B cell (primary cell): Measurements from ENCODE around the gene MBNL1. TPM values are rescaled to one million over a fixed set of nuclear protein-coding genes. Genes with fewer than 3 reads are reported as not detected.

Experiments used
- ATAC-seq: fragments of 200-7000 bp; cut with Tn5 transposase; one replicate; pipeline ENCODE4 v1.10.0; 2021; ENCODE audit warnings: low read depth, mild to moderate bottlenecking, moderate number of reproducible peaks, moderate library complexity
- CTCF ChIA-PET: fragments of 350-600 bp; sonication (Branson Sonifier 250); formaldehyde crosslinking; loops from one replicate; lab custom pipeline; 2021; ENCODE audit warnings: antibody characterized with exemption, inconsistent platforms; lab: Charles Lee
- POLR2A ChIA-PET: fragments of 350-600 bp; sonication (Branson Sonifier 250); formaldehyde crosslinking; loops from one replicate; lab custom pipeline; 2021; ENCODE audit warnings: antibody characterized with exemption; lab: Charles Lee
- DNase-seq: peaks from one replicate; pipeline ENCODE4 v3.0.0; 2013
- H2AFZ ChIP-seq: 2 replicates; pipeline ENCODE4 v1.6.1; 2012; ENCODE audit warnings: mild to moderate bottlenecking, low read depth, low read length; ENCODE audit not compliant: insufficient read depth, poor library complexity, severe bottlenecking
- H3K27ac ChIP-seq, 2 donors: 1 replicate in 1 of 2; 2 replicates in 1 of 2; pipeline ENCODE4 v1.5.1; 2012 to 2013; ENCODE audit warnings: low read length in 2 of 2, mild to moderate bottlenecking in 2 of 2, moderate library complexity in 1 of 2
- H3K27me3 ChIP-seq, 4 experiments: fragments of 200-600 bp in 1 of 4; sonication (generic) in 1 of 4; replicated peaks in 1 of 4; 1 replicate in 2 of 4; 2 replicates in 2 of 4; pipeline versions ENCODE4 v1.6.1 to v1.7.0; 2013 to 2016; ENCODE audit warnings: low read length in 3 of 4, mild to moderate bottlenecking in 2 of 4, mixed read lengths in 1 of 4, moderate library complexity in 1 of 4; ENCODE audit not compliant: insufficient read depth in 4 of 4, control insufficient read depth in 3 of 4; ENCODE audit errors: control extremely low read depth in 1 of 4
- H3K36me3 ChIP-seq, 2 experiments: replicated peaks in 1 of 2; 1 replicate in 1 of 2; 2 replicates in 1 of 2; pipeline versions ENCODE4 v1.6.1 to v1.7.1; 2013; ENCODE audit warnings: low read length in 1 of 2; ENCODE audit not compliant: insufficient read depth in 2 of 2, control insufficient read depth in 1 of 2; ENCODE audit errors: control extremely low read depth in 1 of 2, extremely low read depth in 1 of 2
- H3K4me1 ChIP-seq, 2 donors: fragments of 200-600 bp in 1 of 2; sonication (generic) in 1 of 2; 1 replicate in 1 of 2; 2 replicates in 1 of 2; pipeline versions ENCODE4 v1.5.1 to v1.6.1; 2013 to 2017; ENCODE audit warnings: low read length in 2 of 2; ENCODE audit not compliant: control insufficient read depth in 2 of 2, insufficient read depth in 2 of 2
- H3K4me2 ChIP-seq: replicated peaks from 2 replicates; pipeline ENCODE3; 2012; ENCODE audit warnings: mild to moderate bottlenecking, low read depth, low read length; ENCODE audit not compliant: poor library complexity, severe bottlenecking
- H3K4me3 ChIP-seq, 5 experiments: fragments of 200-600 bp in 1 of 5; sonication (generic) in 1 of 5; 1 replicate in 3 of 5; 2 replicates in 2 of 5; pipeline versions ENCODE4 v1.5.1 to v1.7.0; 2011 to 2016; ENCODE audit warnings: low read length in 4 of 5, mild to moderate bottlenecking in 4 of 5, low read depth in 2 of 5, control low read depth in 1 of 5, moderate library complexity in 1 of 5; ENCODE audit not compliant: insufficient read depth in 1 of 5; ENCODE audit errors: control extremely low read depth in 1 of 5, extremely low read depth in 1 of 5
- H3K79me2 ChIP-seq: fragments of 200-600 bp; sonication (generic); one replicate; pipeline ENCODE4 v1.6.0; 2016; ENCODE audit warnings: low read length; ENCODE audit not compliant: control insufficient read depth, insufficient read depth
- H3K9ac ChIP-seq: fragments of 200-600 bp; sonication (generic); 2 replicates; pipeline ENCODE4 v1.6.1; 2017; ENCODE audit warnings: mild to moderate bottlenecking, low read length, moderate library complexity
- H3K9me3 ChIP-seq, 3 donors: one replicate each; pipeline versions ENCODE4 v1.6.1 to v1.7.1; 2013; ENCODE audit warnings: low read length in 2 of 3; ENCODE audit not compliant: control insufficient read depth in 2 of 3, insufficient read depth in 1 of 3; ENCODE audit errors: control extremely low read depth in 1 of 3
- H4K20me1 ChIP-seq: 2 replicates; pipeline ENCODE4 v1.6.0; 2012; ENCODE audit warnings: mild to moderate bottlenecking, low read length; ENCODE audit not compliant: insufficient read depth, control insufficient read depth, poor library complexity, severe bottlenecking
- H3K27ac Mint-ChIP-seq: one replicate; pipeline ENCODE4 v1.8.0; 2021; ENCODE audit warnings: mixed read lengths
- H3K27me3 Mint-ChIP-seq: one replicate; pipeline ENCODE4 v1.8.0; 2021; ENCODE audit warnings: mixed read lengths
- H3K4me1 Mint-ChIP-seq: one replicate; pipeline ENCODE4 v1.8.0; 2021; ENCODE audit warnings: mixed read lengths
- H3K4me3 Mint-ChIP-seq: one replicate; pipeline ENCODE4 v1.8.0; 2021; ENCODE audit warnings: mixed read lengths
- H3K9me3 Mint-ChIP-seq: one replicate; pipeline ENCODE4 v1.8.0; 2022; ENCODE audit warnings: mixed read lengths; ENCODE audit not compliant: insufficient read depth
- EZH2 ChIP-seq: IDR thresholded peaks from 2 replicates; pipeline ENCODE4 v1.6.1; 2012; ENCODE audit warnings: borderline replicate concordance, low read depth, mild to moderate bottlenecking, moderate library complexity, low read length; ENCODE audit not compliant: insufficient read depth, poor library complexity, severe bottlenecking
- WGBS: methylation state at CpG from one replicate; pipeline ENCODE4 v1.1.5; 2013; ENCODE audit warnings: missing lambda C conversion rate; ENCODE audit not compliant: insufficient coverage; 5-methylcytosine and 5-hydroxymethylcytosine counted together
- intact Hi-C: fragments of 100-400 bp; cut with micrococcal nuclease; formaldehyde crosslinking; loops from one replicate; pipeline ENCODE4 v1.10.0; 2022
- polyA plus RNA-seq: library from polyadenylated mRNA; depleted of rRNA; stranded (reverse); fragments of >200 nt; gene quantifications from 2 replicates; pipeline ENCODE4 v1.2.3, GENCODE V29; 2012
- total RNA-seq, 2 donors: library from RNA; stranded (reverse); fragments of 120-200 nt in 1 of 2; gene quantifications; 1 replicate in 1 of 2; 2 replicates in 1 of 2; pipeline versions ENCODE4 v1.2.3 to v1.2.4, GENCODE V29; 2013 to 2022
- TF ChIP-seq, protein P1 (sequence below): fragments of 200-600 bp; IDR thresholded peaks from one replicate; pipeline ENCODE4 v1.8.0; 2022; ENCODE audit warnings: antibody characterized with exemption, mild to moderate bottlenecking

The MBNL1 gene
- total and polyA plus RNA-seq, 2 donors (not counting 1 experiment from before 2014, with no cell fraction given): 195 to 505 TPM

- H4K20me1 ChIP-seq: peaks cover 48% of the 10 kb centered on the region
- Mint-ChIP-seq H3K4me1 (peaks cover 77% of the 10 kb centered on the region), H3K27me3 (no peaks in the 10 kb centered on the region), H3K27ac (no peak overlapping the region), H3K4me3 (peak overlapping the region; percentile 0), H3K9me3 (no peaks in the 10 kb centered on the region)
- H3K79me2 ChIP-seq: peaks cover 100% of the 10 kb centered on the region
- H3K27me3 ChIP-seq: no peaks in the 10 kb centered on the region
- H3K4me3 ChIP-seq: no peak overlapping the region
- POLR2A ChIA-PET: no interaction called here
- CTCF ChIA-PET: interaction anchor here (1.2 to 7.0 kb wide), 3 partner anchors 88 to 167 kb away, joined by 3 to 51 read pairs (median 3); no protein-coding TSS in a partner anchor
- no peak for ATAC-seq
- no peak overlapping the region for H2AFZ ChIP-seq
- no CpG with 5 or more reads among the region's 1 CpG for WGBS
- H3K4me1 ChIP-seq: peaks cover 56 to 90% of the 10 kb centered on the region in 2 donors
- H3K9ac ChIP-seq: peak overlapping the region; percentile 21
- H3K9me3 ChIP-seq: no peaks in the 10 kb centered on the region
- H3K27ac ChIP-seq: peak overlapping the region in 1 of 2 donors; percentile 54
- intact Hi-C loops: no loop called here
- H3K36me3 ChIP-seq: peaks cover 0 to 3% of the 10 kb centered on the region in 2 experiments
- peak overlapping the region; percentile 43 for H3K4me2 ChIP-seq
- no peak for TF ChIP-seq EZH2
- TF ChIP-seq, protein P1, sequence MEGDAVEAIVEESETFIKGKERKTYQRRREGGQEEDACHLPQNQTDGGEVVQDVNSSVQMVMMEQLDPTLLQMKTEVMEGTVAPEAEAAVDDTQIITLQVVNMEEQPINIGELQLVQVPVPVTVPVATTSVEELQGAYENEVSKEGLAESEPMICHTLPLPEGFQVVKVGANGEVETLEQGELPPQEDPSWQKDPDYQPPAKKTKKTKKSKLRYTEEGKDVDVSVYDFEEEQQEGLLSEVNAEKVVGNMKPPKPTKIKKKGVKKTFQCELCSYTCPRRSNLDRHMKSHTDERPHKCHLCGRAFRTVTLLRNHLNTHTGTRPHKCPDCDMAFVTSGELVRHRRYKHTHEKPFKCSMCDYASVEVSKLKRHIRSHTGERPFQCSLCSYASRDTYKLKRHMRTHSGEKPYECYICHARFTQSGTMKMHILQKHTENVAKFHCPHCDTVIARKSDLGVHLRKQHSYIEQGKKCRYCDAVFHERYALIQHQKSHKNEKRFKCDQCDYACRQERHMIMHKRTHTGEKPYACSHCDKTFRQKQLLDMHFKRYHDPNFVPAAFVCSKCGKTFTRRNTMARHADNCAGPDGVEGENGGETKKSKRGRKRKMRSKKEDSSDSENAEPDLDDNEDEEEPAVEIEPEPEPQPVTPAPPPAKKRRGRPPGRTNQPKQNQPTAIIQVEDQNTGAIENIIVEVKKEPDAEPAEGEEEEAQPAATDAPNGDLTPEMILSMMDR: no peak
- no peak for DNase-seq
Observed at GRCh38 chr3:152277198-152277597, 8.5 kb downstream of the MBNL1 start.

GRCh38 chr3:152278756-152279427, 10.2 kb downstream of the MBNL1 start:
- Histone ChIP-seq H2AFZ (no peak overlapping the region), H3K79me2 (peaks cover 100% of the 10 kb centered on the region), H3K36me3 (peaks cover 0 to 1% of the 10 kb centered on the region in 2 experiments), H3K9me3 (no peaks in the 10 kb centered on the region), H3K4me2 (peak overlapping the region; percentile 43), H3K4me1 (peaks cover 62 to 91% of the 10 kb centered on the region in 2 donors), H3K27me3 (no peaks in the 10 kb centered on the region), H3K4me3 (peak overlapping the region in 1 of 5 experiments; percentile 12), H3K27ac (peak overlapping the region in 1 of 2 donors; percentile 56), H4K20me1 (peaks cover 49% of the 10 kb centered on the region), H3K9ac (no peak overlapping the region)
- no peak for TF ChIP-seq EZH2
- TF ChIP-seq, protein P1: no peak
- ATAC-seq (no peak), DNase-seq (peak; percentile 28)
- intact Hi-C loops: no loop called here
- H3K27me3 Mint-ChIP-seq: no peaks in the 10 kb centered on the region
- 80% methylated on average over 1 of the region's 6 CpGs for WGBS
- POLR2A ChIA-PET: interaction anchor here (3.2 kb wide), 1 partner anchor 10 kb away, joined by 8 read pairs; the partner anchor contains the start of gene MBNL1
- H3K27ac Mint-ChIP-seq: peak overlapping the region; percentile 54
- CTCF ChIA-PET: interaction anchor here (0.7 kb wide), 1 partner anchor 165 kb away, joined by 3 read pairs; no protein-coding TSS in a partner anchor
- peak overlapping the region; percentile 57 for H3K4me3 Mint-ChIP-seq
- peaks cover 77% of the 10 kb centered on the region for H3K4me1 Mint-ChIP-seq
- H3K9me3 Mint-ChIP-seq: no peaks in the 10 kb centered on the region
